ENCODE data around the gene KCNQ5. TPM values are rescaled to one million over a fixed set of nuclear protein-coding genes. Genes with fewer than 3 reads are reported as not detected.

The KCNQ5 gene
- total RNA-seq, 1 experiment from 2014 or later, result 0.07 TPM

- H4K8ac ChIP-seq (replicated peaks; ENCODE audit: insufficient read length, low read depth, low read length), result no peak overlapping the region
- H4K20me1 ChIP-seq (ENCODE audit: control insufficient read depth, insufficient read depth, insufficient read length), result no peaks in the 10 kb centered on the region
- no peaks in the 10 kb centered on the region for H3K4me1 Mint-ChIP-seq
- H3K27ac Mint-ChIP-seq, result no peak overlapping the region
- no peak overlapping the region for H3K23ac ChIP-seq (ENCODE audit: insufficient read length, low read depth, low read length)
- H3K9me3 Mint-ChIP-seq, result no peaks in the 10 kb centered on the region
- no peak overlapping the region for H2BK20ac ChIP-seq (ENCODE audit: low read depth, low read length, poor library complexity, severe bottlenecking)
- no peak overlapping the region for H2BK5ac ChIP-seq (ENCODE audit: insufficient read length, low read length)
- H3K4me3 Mint-ChIP-seq, result no peak overlapping the region
- no peaks in the 10 kb centered on the region for H3K27me3 Mint-ChIP-seq (ENCODE audit: low read depth)
- no peak overlapping the region for H3K56ac ChIP-seq (ENCODE audit: insufficient read length, low read depth, low read length)
- H4K5ac ChIP-seq (ENCODE audit: insufficient read length, low read depth, low read length), result no peak overlapping the region
- no peaks in the 10 kb centered on the region for H3K79me2 ChIP-seq (ENCODE audit: insufficient read depth, low read length)
- no peak overlapping the region for H3K18ac ChIP-seq (ENCODE audit: insufficient read length, low read depth, low read length)
- H3K9me3 ChIP-seq (ENCODE audit: control insufficient read depth, low read depth, low read length), result no peaks in the 10 kb centered on the region
- H3T11ph ChIP-seq (ENCODE audit: low read length), result no peak overlapping the region
- H2BK120ac ChIP-seq (ENCODE audit: low read depth, low read length, poor library complexity, severe bottlenecking), result no peak overlapping the region
- no peak overlapping the region for H2AFZ ChIP-seq (ENCODE audit: low read length)
- H3K4me1 ChIP-seq (ENCODE audit: insufficient read depth, low read length), result no peaks in the 10 kb centered on the region
- DNase-seq, result no peak
- H4K91ac ChIP-seq (ENCODE audit: insufficient read length, low read depth, low read length), result no peak overlapping the region
- no peaks in the 10 kb centered on the region for H3K23me2 ChIP-seq (ENCODE audit: insufficient read length, low read depth, low read length, poor library complexity, severe bottlenecking)
- H3K79me1 ChIP-seq (ENCODE audit: insufficient read depth, low read depth, low read length, poor library complexity, severe bottlenecking), result no peaks in the 10 kb centered on the region
- no peak overlapping the region for H3K27ac ChIP-seq (ENCODE audit: insufficient read length, low read depth, low read length)
- H3K4ac ChIP-seq (ENCODE audit: low read depth, low read length), result no peak overlapping the region
- no peak overlapping the region for H3K9ac ChIP-seq (ENCODE audit: extremely low read depth, insufficient read length, low read length)
- H2AK5ac ChIP-seq (ENCODE audit: insufficient read length, low read length), result no peak overlapping the region
- TF ChIP-seq CTCF (conservative IDR thresholded peaks at IDR 0.05), result no peak
- no peak overlapping the region for H3K14ac ChIP-seq (ENCODE audit: insufficient read depth, low read length)
- H3K36me3 Mint-ChIP-seq (ENCODE audit: insufficient read depth in 1 of 3, low read depth in 3 of 3), result no peaks in the 10 kb centered on the region
- WGBS (ENCODE audit: extremely low coverage, insufficient read length, low lambda C conversion rate), result no CpG with 5 or more reads among the region's 4 CpGs
- H2BK12ac ChIP-seq (ENCODE audit: insufficient read length, low read depth, low read length), result no peak overlapping the region
- no peak overlapping the region for H3K4me2 ChIP-seq (ENCODE audit: insufficient read depth, insufficient read length, low read length)
- H2BK15ac ChIP-seq (ENCODE audit: low read depth, low read length), result no peak overlapping the region
- H3K27me3 ChIP-seq (ENCODE audit: insufficient read depth, low read length), result no peaks in the 10 kb centered on the region
Measured at GRCh38 chr6:72842140-72842539, 220.3 kb downstream of the KCNQ5 start.

All from H9 (cell line).